Middle frontal gyrus (tissue), 1 donor: ENCODE data around the gene CXCR4.

Experiments used
- DNase-seq: peaks from one replicate; pipeline ENCODE4 v3.0.0-alpha.2; 2015; ENCODE audit warnings: low spot score; ENCODE audit errors: extremely low spot score

The CXCR4 gene

DNA sequence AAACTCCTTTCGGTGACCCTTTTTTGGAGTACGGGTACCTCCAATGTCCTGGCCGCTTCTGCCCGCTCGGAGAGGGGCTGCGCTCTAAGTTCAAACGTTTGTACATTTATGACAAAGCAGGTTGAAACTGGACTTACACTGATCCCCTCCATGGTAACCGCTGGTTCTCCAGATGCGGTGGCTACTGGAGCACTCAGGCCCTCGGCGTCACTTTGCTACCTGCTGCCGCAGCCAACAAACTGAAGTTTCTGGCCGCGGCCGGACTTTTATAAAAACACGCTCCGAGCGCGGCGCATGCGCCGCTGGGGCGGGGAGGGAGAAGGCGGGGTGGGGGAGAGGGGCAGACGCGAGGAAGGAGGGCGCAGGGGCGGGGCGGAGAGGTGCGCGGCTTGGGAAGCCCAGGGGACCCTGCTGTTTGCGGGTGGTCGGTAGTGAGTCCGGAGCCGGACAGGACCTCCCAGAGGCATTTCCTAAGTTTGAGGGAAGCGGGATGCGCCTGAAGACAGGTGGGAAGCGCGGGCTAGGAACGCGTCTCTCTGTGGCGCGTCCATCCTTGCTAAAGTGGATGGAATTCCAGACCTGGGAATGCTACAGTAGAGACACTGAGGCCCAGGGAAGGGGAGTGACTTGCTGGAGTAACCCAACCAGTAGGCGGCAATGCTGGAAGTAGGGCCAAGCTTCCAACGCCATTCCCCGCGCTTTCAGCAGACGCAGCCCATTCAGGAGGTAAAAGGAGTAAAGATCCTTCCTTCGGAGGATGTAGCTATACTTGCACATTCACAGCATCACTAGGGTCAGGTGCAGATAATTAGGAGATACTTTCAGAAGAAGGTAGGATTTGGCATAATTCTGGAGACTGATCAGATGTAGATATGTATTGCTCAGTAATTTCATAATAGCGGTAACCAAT lies at the start of gene CXCR4:
Gene CXCR4, minus strand, starts transcription at position 241 of the 910 bp plus-strand sequence. Its CDS starts 89 bp downstream, at position 152.
- no peak for DNase-seq

DNA sequence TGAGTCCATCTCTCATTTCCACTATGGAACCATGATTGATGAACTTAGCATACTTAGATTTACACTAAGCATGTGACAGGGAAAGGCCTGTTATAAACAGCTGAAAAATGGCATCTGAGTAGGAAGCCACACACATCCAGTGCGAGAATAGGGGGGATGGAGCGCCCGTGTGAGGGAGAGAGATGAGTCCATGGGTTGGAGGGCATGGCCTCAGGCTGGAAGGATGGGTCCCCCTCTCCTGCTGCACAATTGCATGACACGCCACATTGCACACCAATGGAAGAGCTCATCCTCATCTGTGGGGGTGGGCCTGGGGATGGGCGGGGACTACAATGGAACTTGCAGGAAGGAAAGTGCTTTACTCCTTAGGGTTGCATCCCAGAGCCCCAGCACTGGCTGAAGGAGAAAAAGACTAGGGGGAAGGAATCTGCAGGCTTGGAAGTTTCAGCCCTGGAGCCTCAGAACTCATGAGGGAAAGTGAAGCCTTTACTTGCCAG lies 46.4 kb upstream of the CXCR4 start:
- DNase-seq: no peak

DNA sequence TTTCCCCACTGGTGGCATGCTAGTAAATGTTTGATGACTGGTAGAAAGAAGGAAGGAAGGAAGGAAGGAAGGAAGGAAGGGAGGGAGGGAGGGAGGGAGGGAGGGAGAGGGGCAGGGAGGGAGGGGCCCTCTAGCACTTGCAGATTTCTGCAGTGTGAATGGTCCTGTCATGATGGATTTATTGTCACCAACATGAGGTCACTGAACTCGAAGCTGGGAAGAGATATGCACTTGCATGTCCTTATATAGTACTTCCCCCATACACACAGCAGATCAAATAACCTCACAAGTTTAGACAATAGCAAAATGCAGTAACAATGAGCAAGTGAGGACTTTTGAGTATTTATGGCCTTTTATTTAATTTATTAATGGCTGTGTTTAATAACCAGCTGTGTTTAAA lies 44.5 kb upstream of the CXCR4 start:
- DNase-seq: no peak

DNA sequence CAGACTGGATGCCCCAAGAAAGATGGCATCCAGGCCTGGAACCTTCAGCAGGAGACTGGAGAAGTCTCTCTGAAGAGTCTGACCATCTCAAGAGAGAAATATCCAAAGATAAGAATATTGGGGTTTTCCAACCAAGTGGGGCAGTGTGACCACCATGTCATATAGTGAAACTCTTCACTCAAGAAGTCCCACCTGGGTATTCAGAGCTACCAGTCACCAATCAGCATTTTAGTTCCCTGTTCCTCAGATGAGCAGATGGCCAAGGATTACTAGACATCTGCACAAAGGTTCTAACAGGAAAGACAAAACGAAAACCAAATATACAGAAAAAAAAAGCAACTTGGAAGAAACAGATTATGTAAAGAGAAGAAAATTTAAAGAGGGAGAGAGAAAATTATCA lies 38.5 kb upstream of the CXCR4 start:
- DNase-seq: no peak

DNA sequence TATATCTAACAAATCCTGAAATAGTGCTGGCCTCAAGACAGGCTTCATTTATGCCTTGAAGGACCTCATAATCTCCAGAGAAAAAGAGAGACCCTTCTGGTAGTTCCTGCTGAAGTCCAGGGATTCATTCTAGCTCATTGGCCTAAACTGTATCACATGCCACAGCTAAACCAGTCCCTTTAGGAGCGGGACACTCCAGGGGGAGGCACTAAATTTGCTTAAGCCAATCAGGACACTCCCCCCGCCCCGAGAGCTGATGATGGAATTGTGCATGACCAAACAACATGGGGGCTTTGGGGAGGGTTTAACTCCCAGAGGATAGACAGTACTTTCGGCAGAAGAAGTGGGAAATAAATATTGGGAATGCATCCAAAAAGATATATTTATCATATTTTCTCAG lies 36.4 kb upstream of the CXCR4 start:
- DNase-seq: no peak

DNA sequence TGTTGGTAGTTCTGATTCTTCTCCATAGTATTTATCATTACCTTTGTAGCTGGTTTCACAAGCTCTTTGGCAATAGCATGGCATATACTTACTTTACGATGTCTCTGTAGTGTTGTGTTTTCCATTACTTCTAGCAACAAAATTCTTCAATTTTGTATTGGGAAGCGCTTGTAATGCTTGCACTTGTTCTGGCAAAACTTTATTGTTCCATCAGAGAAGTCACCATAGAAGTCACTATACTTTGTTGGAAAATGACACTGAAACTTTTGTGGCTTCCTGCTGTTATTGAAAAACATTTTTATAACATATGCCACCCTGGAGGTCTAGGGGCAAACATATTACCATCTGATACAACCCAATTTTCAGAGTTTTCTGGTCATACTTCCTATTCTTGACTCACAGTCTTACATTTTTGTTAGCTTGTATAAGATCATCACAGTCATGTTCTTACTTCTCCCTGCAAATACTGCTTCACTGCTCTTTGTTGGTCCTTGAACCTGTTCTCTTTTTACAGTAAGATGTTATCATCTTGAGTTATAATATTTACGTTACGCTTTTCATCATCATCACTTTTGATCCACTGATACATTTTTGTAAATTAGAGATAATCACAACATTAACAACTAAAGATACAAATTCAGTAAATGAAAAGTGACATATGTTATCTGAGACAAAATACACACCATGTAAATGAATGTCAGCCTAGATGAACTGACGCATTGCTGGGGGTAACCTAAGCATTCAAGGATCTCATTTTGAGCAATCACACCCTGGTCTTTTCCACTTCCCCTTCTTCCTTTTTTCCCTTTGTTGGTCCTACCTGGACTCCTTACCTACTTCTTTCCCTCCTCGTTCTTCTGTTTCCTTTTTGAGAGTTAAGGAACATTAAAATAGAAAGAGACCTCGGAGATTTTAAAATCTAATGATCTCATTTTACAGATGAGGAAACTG lies 33.3 kb upstream of the CXCR4 start:
- no peak for DNase-seq

DNA sequence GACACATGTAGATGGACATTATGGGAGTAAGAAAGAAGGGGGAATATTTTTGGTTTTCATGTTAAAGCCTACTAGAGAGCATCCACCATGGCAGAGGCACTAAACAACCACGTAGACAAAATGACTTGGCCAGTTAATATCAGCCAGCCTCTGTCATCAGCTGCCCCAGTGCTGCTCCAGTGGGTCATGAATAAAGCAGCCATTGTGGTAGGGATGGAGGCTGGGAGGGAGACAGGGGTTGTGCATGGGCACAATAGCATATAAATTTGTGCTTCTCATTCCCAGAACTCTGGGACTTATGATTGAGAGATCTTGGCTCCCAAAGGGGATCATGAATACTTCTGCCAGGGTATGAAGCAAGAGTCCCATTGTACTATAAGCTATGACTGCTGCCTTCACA lies 31.1 kb upstream of the CXCR4 start:
- DNase-seq: no peak

DNA sequence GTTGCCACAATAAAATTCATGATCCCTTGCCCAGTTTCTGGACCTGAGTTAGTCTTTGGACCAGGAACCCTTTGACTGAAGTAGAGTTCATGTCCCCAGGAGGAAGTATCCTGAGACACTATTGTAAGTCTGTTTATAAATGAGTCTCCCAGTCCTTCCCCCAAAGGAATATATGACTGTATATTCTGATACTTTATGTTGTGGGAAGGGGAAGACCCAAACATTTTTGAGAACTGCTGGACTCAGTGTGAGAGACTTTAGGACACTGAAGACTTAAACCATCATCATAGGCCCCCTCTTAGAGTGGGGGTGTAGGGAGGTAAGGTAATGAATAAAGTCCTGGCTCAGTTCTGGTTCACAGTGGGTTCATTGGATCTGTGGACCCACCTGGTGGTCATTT lies 28.6 kb upstream of the CXCR4 start:
- DNase-seq: no peak

DNA sequence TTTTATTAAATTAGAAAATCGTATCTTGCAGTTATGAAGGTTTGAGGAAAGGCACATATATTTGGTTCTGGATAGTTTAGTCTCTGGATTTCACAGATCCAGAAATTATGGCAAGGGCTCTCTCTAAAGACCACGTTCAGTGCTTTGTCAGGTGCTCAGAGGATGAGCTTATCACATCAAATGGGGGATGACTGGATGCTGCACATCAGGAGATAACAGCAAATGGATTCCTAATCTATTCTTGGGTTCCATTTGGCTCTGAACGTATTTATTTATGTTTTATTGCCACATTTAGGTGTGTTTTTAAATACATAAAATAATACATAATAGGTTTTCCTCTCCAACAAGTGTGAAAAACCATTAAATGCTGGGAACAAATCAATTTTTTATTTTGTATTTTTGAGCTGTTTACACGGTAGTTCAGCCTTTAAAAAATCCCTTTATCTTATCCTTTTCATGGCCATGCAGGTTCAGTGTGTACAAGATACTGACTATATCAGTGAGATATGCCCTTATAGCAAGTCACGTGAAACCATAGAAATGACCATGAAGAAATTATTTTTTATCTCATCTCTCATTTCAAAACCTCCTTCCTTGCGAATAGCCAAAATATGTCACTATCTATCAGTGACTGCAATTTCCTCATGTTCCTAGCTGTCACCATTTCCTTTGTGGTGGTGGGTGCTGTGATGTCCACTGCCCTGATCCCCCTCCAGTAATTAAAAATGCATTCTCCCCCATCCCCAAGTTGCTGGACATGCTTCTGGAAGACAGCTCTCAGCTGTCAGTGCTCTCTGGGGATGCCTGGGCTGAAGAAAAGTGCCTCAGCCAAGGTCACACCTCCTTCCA lies 25.9 kb upstream of the CXCR4 start:
- no peak for DNase-seq

DNA sequence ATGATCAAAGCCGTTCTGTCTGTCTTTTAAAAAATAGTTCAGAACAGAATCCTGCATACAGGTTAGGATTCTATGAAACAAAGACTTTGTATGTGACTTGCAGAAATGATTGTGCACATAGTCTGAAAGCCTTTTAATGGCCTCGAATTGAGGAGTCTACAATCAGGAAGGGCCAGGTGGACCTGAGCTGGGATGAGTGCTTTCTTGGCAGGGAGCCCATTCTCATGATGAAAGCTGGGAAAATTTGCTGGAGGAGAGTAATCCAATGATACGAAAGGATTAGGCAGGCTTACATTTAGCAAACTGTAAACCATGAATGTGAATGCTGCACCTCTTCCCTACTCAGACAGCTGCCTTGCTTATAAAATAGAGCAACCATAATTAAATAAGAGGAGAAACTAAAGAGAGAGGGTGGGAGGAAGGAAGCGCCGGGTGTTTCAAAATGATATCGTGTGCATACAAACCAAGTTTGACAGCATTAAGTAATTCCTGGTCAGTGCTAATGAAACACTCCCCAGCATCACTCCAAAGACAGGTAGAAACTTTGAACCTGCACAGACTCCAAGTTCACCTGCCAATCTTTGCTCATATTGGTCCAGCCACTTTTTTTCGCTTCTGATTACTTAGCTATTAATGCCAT lies 23.7 kb upstream of the CXCR4 start:
- no peak for DNase-seq

DNA sequence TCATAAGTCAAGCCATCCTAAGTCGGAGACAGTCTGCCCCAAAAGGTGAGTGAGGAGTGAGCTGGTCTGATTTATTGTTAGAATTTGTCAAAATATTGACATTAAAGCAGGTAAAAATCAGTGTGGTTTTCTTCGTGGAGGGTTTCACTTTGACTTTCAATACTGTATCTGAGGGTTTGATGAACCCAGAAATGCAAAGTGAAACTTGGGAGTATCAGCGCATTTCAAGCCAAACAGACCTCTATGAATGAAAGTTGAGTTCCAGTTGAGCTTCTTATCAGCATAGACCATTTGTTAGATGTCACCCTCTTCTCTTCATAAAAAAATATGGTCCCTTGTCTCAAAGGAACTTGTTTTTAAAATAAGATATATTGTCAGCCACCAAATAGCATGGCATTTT lies 21.7 kb upstream of the CXCR4 start:
- no peak for DNase-seq

DNA sequence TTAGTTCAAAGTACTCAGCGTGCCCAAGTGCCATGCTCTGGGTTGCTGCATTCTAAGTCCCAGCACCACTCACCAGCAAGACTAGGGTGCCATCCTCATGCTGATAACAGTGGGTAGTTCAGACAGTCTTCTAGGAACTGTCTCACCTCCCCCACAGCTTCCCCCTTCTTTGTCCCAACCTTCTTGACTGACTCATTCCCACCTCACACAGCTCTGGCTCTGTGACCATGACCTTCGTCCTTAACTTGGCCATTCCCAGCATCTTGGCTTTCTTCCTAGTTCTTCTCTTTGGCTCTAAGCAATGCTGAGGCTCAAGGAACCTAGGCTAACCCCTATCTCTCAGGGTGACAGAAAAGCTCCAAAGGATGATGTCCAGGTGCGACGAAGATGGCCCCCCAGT lies 20.0 kb upstream of the CXCR4 start:
- no peak for DNase-seq

DNA sequence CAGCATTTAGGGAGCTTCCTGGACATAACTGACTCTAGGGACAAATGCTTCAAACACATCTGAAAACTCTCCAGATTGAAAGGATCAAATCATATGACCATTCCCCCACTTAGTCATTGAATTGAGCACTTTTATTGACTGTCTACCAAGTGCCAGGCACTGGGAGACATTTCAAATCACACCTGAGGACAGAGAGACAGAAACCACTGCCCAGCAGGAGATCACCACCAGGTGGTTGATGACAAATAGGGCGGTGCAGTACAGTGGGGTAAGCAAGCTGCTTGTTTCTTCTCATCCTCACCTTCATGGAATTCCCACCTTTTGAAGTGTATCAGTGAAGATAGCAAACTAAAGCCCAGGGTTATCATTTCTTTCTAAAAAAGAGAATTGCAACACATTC lies 19.0 kb upstream of the CXCR4 start:
- DNase-seq: no peak

DNA sequence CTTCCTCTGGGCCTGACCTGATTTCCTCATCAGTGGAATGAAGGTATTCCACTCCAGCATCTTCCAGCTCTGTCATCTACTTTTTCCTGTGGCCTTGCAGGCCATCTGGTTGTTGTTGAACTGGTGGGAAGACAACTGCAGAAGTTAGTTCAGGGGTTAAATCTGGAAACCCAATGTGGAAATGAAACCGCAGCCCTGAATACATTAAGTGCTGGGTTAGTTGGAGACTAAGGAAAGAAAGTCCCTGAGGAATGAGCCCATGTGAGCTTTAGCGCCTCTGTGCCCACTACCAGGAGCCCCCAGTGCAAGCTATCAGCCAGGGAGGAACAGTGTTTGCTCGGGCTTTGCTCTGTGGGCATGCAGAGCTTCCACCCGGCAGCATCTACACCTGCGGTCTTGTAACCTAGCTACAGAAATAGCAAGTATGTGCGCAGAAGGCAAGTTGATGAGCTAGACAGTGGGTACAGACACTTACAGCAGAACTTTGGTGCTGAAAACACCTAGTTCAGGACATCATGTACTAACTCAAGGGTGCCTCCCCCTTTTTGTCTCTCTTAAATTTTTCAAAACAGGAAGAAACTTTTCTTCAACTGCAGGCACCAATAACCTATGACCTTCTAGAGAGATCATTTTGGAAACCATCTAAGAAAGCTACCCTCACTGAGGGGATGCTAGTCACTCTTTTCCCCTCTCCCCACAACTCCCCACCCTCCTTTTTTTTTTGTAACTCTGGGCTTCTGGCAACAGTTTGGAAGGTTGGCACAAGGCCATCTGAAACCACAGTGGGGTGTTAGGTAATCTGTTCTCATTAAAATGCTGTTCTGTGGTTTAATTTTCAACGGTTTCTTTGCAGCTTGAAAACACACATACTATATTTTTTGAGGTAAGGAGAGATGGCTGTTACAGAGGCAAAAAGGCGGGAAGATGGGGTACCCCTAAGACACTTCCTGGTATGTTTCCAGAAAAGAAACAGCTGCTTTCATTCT lies 18.3 kb upstream of the CXCR4 start:
- no peak for DNase-seq

DNA sequence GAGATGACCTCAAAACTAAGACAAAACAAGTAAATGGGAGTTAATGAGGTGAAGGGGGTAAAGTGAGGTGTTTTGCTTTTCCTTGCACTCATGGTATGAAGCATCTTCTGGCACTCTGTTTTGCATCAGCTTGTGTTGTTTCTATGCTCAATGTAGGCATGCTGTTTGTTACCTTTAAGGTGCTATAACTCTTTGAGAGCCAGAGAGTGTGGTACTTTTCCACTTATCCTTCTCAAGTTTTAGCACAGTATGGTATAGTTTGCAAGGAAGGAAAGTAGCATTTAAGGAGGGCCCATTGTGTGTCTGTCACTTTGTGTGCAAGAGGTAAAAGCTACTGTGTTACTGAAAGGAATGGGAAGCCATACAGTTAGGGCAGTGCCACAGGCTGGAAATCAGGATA lies 17.5 kb upstream of the CXCR4 start:
- DNase-seq: no peak

DNA sequence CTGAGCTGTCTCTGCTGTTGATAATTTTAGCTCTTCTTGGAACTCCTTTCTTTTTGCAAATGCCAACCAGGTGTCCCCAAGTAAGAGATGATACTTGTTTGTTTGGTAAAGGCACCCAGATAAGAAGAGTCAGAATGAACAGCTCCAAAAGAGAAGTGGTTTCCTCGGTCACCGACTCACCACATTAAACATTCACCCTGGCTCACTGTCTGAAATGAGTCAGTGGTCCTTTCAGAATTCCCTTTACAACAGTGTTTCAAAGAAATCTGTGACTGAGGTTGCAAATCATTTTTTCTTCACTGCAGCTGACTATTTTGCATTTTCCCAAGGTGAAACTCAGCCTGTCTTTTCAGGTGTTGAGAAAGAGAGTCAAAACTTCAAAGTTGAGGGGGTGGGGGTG lies 16.2 kb upstream of the CXCR4 start:
- DNase-seq: no peak

DNA sequence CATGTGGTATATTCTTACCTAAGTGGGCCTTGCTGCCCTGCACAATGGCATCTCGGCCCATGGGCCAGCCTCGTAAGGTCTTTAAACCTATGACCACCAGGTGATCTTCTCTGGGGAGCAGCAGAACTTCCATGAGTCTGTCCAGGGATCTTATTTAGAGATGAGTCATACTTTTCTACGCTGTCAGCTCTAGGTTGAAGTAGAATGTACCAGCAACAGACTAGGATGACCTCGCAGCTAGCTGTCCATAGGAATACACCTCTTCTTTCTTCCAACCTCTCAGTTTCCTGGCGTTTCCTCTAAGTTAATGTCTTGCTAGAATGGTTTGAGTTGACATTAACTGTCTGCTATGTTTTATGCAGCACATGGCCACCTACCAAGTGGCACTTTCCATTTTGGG lies 15.6 kb upstream of the CXCR4 start:
- DNase-seq: no peak

DNA sequence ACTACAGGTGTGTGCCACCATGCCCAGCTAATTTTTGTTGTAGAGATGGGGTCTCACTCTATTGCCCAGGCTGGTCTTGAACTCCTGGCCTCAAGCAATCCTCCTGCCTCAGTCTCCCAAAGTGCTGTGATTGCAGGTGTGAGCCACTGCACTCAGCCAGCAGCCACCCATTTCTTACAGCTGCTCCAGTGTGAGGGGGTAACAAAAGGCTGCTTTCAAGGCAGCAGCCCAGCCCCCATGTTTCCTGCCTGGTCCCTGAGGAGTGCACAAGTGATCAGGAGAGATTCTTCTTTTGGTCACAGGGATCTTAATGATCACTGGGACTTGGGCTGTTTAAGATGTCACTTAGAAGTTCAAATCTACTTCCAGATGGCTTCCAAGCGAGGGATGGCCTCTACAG lies 15.2 kb upstream of the CXCR4 start:
- DNase-seq: no peak

DNA sequence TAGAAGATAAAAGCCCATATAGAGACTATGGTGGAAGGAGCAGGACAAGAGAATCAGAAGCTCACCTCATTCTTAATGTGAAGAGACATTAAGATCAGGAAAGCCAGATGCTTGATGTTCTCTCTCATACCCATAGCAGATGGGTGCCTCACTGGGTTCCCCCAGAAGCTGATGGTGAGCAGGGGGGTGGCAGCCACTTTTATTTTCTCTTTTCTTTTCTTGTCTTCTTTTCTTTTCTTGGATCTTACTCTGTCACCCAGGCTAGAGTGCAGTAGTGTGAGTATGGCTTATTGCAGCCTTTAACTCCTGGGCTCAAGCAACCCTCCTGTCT lies 14.8 kb upstream of the CXCR4 start:
- no peak for DNase-seq
